Fibroblast of skin of abdomen (primary cell): Measurements from ENCODE around the gene KIF13A.
"Not testable (repeated sequence)": the region's sequence is repeated elsewhere in the genome, so short reads cannot be mapped to it uniquely, and the experiment has no call there.

Experiments used
- DNase-seq: peaks from one replicate; pipeline ENCODE4 v3.0.0-alpha.2; 2013

Gene KIF13A

DNA sequence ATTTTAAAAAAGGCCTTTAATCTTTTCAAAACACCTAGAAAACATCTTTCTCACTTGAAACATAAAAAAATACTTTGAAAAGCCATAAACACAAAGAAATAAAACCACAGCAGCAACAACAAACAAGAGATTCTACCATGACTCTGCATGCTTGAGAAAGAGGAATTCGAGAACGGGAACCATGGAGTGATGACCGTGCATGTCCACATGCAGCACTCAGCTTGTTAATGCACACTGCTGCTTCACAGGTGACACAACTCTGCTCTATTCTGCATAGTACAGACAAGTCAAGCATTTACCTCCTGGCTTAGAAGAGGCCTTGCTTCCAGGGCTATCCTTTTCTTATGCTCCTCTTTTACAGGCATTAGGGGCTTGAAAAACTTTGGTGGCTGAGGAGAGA, 215.8 kb downstream of the KIF13A start:
- DNase-seq, result no peak

DNA sequence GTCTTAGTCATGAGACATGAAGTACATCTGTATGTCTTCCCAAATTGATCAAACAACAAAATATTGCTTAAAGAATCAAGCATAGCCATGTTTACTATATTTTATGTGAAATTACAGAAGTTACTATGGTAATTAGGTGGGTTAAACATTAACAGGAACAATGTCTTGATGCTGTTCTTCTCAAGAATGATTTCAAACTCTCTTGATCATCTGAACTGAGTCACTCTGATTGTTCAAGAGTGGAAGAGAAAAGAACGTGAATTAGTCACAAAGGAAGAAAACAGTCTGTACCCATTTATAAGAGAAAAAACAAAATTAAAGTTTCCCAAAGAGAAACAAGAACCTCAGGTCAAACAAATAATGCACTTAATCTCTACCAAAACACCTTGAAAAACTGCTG, 218.6 kb downstream of the KIF13A start:
- no peak for DNase-seq

- DNase-seq, result peak; percentile 25
These were observed 219.0 kb downstream of the KIF13A start for GRCh38 chr6:17768388-17768787.

DNA sequence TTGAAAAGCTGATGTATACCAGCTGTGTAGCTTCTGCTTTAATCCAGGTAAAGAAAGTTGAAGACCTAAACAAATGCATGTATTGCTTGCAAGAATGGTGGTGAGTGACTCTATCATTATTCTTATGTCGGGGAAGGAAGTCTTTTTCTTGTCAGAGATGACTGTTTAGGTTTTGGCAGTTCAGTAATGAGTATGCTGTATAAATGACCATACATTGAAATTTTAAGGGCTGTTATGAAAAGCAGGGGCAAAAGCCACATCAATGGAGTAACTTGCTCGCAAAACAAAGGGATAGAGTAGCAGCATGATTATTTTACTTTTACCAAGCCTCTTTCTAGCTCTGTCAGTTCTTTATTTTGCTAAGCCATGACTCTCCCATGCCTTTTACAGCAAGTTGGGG, 224.8 kb downstream of the KIF13A start:
- DNase-seq, result no peak

GRCh38 chr6:17758119-17758518, 229.3 kb downstream of the KIF13A start:
- DNase-seq, result no peak

DNA sequence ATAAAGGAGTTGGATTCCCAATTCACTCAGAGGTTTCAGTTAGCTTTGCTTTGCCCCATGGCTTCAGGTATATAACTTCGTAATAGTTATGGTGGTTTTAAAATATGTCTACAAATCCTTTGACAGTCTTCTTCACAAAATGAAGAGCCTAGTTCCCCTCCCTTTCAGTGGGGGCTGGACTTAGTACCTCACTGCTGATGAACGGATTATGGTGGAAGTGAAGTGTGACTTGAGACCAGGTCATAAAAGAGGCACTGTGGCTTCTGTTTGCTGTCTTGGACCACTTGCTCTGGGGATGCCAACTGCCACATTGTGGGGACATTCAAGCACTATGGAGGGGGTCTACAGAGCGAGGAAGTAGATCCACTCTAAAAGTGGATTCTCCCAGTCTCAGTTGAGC, 233.2 kb downstream of the KIF13A start:
- no peak for DNase-seq

GRCh38 chr6:17745324-17745723, 242.1 kb downstream of the KIF13A start:
- DNase-seq, result not testable (repeated sequence)

DNA sequence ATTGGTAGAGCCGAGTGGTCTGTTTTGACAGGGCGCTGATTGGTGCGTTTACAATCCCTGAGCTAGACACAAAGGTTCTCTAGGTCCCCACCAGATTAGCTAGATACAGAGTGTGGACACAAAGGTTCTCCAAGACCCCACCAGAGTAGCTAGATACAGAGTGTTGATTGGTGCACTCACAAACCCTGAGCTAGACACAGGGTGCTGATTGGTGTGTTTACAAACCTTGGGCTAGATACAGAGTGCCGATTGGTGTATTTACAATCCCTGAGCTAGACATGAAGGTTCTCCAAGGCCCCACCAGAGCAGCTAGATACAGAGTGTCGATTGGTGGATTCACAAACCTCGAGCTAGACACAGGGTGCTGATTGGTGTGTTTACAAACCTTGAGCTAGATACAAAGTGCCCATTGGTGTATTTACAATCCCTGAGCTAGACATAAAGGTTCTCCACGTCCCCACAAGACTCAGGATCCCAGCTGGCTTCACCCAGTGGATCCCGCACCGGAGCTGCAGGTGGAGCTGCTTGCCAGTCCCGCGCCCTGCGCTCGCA, 242.6 kb downstream of the KIF13A start:
- DNase-seq, result not testable (repeated sequence)

GRCh38 chr6:17744019-17744756, 243.2 kb downstream of the KIF13A start:
- no peak for DNase-seq

- DNase-seq, result no peak
These were observed 245.9 kb downstream of the KIF13A start for GRCh38 chr6:17741507-17741906.

DNA sequence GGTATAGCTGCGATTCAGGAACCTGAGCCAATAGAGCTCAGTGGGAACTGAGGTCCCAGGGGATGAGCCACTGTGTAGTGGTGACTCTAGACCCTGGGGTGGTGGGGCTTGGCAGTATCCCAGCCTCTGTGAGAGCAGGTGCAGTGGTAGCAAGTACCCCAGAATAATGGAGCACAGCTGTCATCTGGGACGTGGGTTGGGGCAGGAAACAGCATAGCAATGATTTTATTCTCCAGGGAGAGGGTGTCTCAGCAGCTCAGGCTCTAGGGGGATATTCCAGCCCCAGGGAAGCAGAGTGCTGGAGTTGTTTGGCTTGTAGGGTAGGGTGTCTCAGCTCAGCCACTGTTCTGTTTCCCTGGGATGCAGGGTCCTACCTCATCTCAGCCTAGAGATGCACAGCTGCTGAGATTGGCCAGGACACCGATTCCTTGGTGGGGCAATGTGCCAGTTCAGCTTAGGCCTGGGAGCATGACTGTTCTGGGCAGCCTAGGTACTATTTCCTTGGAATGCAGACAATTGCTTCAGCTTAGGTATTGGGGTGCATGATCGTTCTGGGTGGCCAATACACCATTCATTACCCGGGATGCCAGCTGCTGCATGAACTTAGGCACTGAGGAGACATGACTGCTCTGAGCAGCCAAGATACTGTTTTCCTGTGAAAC, 246.7 kb downstream of the KIF13A start:
- DNase-seq, result no peak

- no peak for DNase-seq
These were observed 249.7 kb downstream of the KIF13A start for GRCh38 chr6:17737704-17738252.

- not testable (repeated sequence) for DNase-seq
These were observed 252.1 kb downstream of the KIF13A start for GRCh38 chr6:17735311-17735710.

GRCh38 chr6:17730078-17730704, 257.2 kb downstream of the KIF13A start:
- DNase-seq, result no peak

DNA sequence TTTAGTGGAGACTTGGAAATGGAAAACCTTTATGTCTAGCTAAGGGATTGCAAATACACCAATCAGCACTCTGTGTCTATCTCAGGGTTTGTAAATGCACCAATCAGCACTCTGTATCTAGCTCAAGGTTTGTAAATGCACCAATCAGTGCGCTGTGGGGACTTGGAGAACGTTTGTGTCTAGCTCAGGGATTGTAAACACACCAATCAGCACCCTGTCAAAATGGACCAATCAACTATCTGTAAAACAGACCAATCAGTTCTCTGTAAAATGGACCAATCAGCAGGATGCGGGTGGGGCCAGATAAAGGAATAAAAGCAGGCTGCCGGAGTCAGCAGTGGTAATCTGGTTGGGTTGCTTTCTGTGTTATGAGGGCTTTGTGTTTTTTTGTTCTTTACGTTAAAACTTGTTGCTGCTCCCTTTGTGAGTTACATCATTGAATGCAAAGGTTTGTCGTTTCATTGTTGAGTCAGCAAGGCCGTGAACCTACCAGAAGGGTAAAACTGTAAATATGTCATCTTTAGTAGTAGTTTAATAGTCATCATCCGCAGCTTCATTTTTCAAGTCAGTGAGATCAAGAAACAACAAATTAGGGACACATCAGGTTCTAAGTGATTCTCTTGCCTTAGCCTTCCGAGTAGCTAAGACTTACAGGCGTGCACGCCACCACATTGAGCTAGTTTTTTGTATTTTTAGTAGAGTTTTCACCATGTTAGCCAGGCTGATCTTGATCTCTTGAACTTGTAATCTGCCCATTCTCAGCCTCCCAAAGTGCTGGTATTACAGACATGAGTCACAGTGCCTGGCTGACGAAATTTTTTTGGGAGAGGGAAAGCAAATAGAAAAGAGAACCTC, 258.0 kb downstream of the KIF13A start:
- peak; percentile 40 for DNase-seq

- DNase-seq, result no peak
These were observed 258.7 kb downstream of the KIF13A start for GRCh38 chr6:17728551-17729222.

DNA sequence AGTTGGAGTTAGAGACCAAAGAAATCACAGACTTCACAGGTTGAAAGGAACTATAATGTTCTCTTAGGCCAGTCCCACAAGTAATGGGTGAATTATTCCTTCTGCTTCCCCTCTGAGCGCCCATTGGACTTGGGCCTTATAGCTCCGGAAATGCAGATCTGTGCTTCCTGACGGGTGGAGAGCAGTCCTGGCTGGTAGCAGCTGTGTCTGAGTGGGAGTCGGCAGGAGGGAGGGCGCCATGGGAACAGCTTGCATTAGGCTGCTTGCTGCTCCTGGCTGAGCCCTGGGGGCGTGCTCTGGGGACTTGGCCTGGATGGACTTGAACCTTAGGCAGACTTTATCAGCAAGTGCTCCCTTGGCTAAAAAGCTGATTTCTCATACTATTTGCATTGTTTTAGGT, 262.4 kb downstream of the KIF13A start:
- peak; percentile 46 for DNase-seq

- no peak for DNase-seq
These were observed 263.1 kb downstream of the KIF13A start for GRCh38 chr6:17724341-17724740.

- no peak for DNase-seq
These were observed 265.8 kb downstream of the KIF13A start for GRCh38 chr6:17721671-17722070.

GRCh38 chr6:17719323-17720041, 268.0 kb downstream of the KIF13A start:
- no peak for DNase-seq

DNA sequence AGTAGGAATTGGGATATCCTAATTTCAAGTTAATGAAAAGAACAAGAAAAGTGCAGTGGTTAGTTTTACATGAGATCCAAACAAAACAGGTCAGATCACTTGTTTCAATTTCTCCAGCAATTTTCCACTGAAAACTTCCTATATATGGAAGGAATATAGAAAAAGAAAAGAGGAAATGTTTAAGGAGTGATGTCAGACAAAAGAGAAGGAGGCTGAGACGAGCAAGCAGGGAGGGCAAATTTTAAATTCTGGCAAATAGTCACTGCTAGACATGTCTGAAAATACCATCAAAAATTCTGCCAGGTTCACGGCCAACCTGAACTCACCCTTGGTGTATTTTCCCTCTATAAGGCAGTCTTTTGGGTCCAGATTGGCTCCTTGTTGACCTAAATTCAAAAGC, 271.2 kb downstream of the KIF13A start:
- DNase-seq, result peak; percentile 39
